NCI-H82 treated with DMSO at 0.1 percent for 48 hours (cell line): ENCODE data around the gene NSUN2.
"Not testable (repeated sequence)": the region's sequence is repeated elsewhere in the genome, so short reads cannot be mapped to it uniquely, and the experiment has no call there.

ENCODE experiments used
- DNase-seq: peaks from one replicate; lab custom pipeline; 2025; ENCODE audit not compliant: unreplicated experiment; lab: John Stamatoyannopoulos, UW

The NSUN2 gene

GRCh38 chr5:6632888-6633468 is at the start of gene NSUN2, which contains the start of gene SRD5A1:
NSUN2 (minus strand) TSS chr5:6633044; CDS start chr5:6632979, 65 bp downstream.
SRD5A1 (plus strand) TSS chr5:6633440; CDS start chr5:6633577, 137 bp downstream.
- peak; percentile 84 for DNase-seq

- no peak for DNase-seq
These were observed 49.4 kb upstream of the NSUN2 start for GRCh38 chr5:6682239-6682638.

DNA sequence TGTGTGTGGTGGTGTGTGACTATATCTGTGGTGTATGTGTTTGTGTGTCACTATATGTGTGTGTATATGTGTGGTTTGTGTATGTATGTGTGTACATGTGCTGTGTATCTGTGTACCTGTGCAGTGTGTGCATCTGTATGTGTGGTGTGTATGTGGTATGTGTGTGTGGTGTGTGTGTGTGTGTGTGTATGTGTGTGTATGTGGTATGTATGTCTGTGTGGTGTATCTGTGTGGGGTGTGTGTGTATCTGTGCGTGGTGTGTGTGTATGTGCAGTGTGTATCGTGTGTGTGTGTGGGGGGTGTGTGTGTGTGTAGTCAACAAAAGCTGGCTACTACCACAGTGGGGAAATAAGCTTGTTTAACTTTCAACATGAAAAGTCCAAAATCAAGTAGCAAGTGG is 48.8 kb upstream of the NSUN2 start:
- DNase-seq, result no peak

DNA sequence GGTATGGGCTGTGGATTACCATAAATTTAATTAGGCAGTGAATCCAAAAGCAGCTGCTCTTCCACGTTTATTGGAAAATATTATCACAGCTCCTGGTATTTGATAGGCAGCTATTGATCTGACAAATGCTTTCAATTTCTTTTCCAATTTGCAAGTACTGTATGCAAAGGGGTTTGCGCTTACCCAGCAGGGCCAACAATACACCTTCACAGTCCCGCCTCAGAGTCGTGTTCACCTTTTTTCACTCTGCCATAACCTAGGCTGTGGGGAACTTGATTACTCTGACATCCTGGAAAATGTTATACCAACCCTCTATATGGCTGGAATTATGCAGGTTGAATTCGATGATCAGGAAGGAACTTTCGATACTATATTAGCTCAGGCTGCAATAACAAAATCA is 48.1 kb upstream of the NSUN2 start:
- no peak for DNase-seq

DNA sequence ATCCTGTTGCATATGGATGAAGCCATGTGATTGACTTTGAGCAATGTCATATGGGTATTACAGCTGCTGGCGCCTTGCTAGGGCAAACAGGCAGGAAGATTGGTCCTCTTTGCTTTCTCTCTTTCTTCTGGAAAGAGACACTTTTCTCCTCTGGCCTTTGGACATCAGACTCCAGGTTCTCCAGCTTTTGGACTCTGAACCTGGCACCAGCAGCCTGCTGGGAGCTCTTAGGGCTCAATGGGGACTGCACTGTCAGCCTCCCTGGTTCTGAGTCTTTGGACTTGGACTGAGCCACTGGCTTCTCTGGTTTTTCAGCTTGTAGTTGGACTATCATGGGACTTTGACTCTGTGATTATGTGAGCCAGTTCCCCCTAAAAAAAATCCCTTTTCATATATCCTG is 45.5 kb upstream of the NSUN2 start:
- DNase-seq, result no peak

DNA sequence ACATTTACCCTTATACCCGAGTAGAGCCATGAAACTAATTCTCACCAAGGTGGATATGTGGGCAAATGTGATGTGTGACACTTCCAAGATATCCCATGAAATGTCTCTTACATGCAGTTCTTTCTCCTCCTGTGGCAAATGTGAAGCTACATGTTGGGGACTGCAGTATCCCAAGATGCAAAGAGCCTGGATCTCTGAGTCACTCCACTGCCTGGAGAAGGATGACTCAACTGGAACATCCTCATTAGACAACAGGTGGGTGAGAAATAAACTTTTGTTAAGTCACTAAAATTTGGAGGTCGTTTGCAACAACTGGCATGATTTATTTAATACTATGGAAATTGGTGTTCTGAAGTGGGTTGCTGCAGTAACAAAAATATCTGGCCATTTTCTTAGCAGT is 43.9 kb upstream of the NSUN2 start:
- no peak for DNase-seq

GRCh38 chr5:6675784-6676491 is 43.1 kb upstream of the NSUN2 start:
- no peak for DNase-seq

GRCh38 chr5:6674886-6675285 is 42.0 kb upstream of the NSUN2 start:
- no peak for DNase-seq

DNA sequence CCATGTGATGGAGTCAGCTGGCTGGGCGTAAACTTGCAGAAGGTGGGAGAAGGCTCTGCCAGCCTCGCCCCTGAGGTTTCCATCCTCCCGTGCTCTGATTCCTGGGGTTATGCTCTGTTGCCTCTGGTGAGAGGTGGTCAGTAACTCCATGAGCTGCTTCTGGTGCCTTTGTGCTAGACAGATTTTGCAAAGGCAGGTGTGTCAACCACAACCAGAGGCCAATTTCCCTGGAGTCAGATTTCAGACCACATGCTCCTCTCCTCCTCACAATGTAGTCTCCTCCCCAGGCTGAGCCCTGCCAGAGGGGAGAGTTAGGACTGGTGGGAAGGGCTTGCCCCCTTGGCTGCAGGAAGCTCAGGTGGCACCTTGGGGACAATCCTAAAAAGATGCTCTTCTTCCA is 41.6 kb upstream of the NSUN2 start:
- DNase-seq, result no peak

DNA sequence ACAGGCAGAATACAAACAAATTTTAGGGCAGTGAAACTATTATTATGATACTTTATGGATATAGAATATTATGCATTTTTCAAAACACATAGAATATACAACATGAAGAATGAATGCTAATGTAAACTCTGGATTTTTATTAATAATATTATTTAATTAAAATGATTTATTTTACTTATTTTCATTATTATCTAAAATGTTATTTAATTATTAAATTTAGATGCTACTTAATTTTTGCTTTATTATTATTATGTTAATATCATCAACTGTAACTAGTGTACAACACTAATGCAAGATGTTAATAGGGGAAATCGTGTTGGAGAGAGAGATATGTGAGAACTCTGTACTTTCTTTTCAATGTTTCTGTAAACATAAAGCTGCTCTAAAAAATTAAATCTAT is 41.1 kb upstream of the NSUN2 start:
- DNase-seq, result no peak

GRCh38 chr5:6673031-6673430 is 40.2 kb upstream of the NSUN2 start:
- no peak for DNase-seq

DNA sequence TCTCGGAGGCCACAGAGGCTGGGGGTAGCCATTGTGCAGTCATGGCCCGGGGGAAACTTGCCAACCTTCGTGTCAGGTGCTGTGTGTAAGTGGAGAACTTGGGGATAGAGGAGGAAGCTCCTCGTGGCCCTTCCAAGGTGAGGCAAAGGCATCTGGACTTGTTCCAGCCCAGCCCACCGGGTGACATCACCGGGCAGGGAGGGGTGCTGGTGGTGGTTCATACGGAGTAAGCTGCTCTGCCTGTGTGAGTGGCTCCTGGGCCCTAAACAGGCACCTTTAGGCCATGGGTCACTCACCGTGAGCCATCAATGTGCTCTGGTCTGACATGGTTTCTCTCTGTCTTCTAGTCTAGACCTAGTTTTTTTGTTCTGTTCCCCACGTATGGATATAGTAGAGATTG is 35.9 kb upstream of the NSUN2 start:
- not testable (repeated sequence) for DNase-seq

GRCh38 chr5:6667648-6668047 is 34.8 kb upstream of the NSUN2 start:
- DNase-seq, result no peak

GRCh38 chr5:6666762-6667161 is 33.9 kb upstream of the NSUN2 start:
- DNase-seq, result no peak

DNA sequence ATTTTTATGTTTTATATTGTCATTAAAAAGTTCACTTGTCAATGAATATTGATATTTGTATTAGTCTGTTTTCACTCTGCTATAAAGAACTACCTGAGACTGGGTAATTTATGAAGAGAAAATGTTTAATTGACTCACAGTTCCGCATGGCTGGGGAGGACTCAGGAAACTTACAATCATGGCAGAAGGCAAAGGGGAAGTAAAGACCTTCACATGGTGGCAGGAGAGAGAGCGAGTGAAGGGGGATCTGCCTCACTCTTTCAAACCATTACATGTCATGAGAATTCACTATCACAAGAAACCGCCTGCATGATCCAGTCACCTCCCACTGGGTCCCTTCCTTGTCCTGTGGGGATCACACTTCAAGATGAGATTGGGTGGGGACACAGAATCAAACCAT is 27.8 kb upstream of the NSUN2 start:
- no peak for DNase-seq

GRCh38 chr5:6659941-6660684 is 27.3 kb upstream of the NSUN2 start:
- DNase-seq, result no peak

- DNase-seq, result no peak
These were observed 23.8 kb upstream of the NSUN2 start for GRCh38 chr5:6656680-6657079.

DNA sequence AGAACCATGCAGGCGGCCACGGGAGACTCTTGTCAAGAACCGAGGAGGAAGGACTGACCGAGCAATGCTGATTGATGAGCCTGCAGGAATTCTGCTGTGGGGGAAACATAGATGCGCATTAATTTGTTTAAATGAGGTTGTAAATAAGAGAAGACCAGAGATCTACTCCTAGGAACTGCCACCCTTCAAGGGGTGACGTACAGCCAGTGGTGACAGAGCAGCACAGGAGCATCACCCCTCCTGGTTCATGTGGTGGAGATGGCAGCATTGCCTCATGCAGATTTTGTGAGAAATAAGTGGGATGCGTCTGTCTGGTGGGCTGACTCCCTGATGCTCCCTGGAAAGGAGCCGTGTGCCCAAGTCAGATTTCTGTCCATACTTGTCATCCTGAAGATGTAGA is 22.6 kb upstream of the NSUN2 start:
- DNase-seq, result no peak

GRCh38 chr5:6652025-6652424 is 19.2 kb upstream of the NSUN2 start:
- no peak for DNase-seq

DNA sequence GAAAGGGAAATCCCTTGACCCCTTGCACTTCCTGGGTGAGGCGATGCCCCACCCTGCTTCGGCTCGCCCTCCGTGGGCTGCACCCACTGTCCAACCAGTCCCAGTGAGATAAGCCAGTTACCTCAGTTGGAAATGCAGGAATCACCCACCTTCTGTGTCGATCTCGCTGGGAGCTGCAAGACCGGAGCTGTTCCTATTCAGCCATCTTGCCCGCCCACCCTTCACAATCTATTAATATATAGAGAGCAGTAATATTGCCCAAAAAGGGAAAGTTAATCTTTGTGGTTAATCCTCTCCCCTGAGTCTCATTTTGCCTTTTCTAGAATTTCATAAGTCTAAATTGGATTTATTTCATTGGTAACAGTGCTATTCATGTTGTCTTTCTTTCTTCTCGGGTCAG is 16.8 kb upstream of the NSUN2 start:
- DNase-seq, result no peak

- no peak for DNase-seq
These were observed 16.3 kb upstream of the NSUN2 start for GRCh38 chr5:6649186-6649585.
